ENCODE data around the gene KLC1.
A peak's percentile ranks its signal among the peaks of the same experiment; 100 is the strongest.
"Not testable (repeated sequence)": the region's sequence is repeated elsewhere in the genome, so short reads cannot be mapped to it uniquely, and the experiment has no call there.

Gene KLC1

GRCh38 chr14:103628684-103629502, at the start of gene KLC1:
Gene KLC1, plus strand, starts transcription at chr14:103629211. Its CDS starts 25,354 bp downstream, at chr14:103654565.
- peak; percentile 39 to 64 for DNase-seq

DNA sequence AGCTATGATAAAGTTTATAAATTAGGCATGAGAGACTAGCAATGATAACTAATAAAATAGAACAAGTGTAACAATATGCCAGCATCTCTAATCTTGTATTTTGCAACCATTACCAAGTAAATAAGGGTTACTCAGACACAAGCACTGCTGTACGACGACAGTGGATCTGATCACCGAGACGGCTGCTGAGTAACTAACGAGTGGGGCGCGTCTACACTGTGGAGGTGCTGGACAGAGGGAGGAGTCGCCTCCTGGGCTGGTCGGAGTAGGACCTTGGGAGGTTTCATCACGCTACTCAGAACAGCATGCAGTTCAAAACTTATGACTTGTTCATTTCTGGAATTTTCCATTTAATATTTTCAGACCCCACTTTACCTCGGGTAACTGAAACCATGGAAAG, 47.8 kb upstream of the KLC1 start:
- DNase-seq = no peak

DNA sequence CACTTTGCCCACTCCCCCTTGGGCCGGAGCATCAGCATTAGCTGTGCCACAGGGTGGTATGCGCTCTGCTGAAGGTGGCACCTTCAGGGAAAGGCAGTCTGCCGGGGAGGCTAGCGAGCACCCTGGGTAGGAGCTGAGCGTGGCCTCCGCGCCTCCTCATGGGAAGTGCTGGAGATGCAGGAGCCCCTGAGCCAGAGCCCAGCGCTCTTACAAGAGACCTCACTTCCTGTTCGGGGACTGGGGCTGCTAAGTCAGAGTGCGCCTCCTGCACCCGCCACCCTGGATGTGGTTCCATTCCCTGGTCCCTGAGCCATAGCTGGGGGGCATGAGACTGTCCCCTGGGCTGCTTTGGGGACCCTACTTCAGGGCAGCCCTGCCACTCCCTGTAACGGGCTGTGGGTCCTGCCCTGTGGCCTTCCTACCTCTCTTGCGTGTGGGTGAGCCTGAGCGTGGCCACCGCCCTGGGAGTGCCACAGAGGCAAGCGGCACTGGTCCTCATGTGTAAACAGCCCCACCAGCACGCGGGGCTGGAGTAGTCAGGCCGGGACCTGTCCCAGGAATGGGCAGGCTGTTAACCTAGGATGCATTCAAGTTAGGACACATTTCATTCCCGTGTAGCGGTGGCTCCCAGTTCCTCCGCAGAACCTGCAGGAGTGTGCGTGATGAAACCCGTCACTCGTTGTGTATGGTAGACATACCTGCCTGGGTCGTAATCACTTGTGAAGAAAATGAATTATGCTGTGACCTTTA, 46.9 kb upstream of the KLC1 start:
- DNase-seq = no peak

DNA sequence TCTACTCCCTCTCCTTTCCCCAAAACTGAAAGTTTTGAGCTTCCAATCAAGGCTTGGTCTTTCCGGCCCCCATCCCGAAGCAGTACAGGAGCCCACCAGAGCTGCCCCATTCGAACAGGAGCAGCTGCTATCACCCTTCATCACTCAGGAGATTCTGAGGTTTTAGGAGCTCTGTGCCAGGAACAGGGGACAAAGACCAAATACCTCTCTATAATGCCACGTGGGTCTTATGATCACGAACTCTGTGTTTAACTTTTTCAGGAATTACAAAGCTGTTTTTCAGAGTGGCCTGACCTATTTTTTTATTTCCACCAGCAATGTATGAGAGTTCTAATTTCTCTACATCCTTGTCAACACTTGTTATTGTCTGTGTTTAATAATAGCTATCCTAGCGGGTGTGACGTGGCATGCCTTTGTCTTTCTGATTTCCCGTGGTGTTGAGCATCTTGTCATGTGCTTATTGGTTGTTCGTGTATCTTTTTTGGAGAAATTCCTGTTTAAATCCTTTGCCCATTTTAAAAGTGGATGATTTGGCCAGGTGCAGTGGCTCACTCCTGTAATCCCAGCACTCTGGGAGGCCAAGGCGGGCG, 44.6 kb upstream of the KLC1 start:
- DNase-seq = no peak

DNA sequence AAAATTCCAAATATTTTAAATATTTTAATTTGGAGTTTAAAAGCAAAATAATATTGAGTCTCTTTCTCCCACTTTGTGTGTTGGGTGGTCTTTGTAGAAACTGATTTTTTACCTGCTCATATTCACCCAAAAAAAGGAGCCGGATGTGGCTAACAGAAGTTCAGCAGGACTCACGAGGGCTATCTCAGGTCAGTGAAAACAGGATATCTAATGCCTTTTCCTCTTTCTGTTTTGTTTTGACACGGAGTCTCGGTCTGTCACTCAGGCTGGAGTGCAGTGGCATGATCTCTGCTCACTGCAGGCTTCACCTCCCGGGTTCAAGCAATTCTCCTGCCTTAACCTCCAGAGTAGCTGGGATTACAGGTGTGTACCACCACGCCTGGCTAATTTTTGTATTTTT, 35.4 kb upstream of the KLC1 start:
- no peak for DNase-seq

GRCh38 chr14:103594265-103594664, 34.7 kb upstream of the KLC1 start:
- DNase-seq = peak; percentile 63 to 69

- DNase-seq = peak; percentile 31 to 54
These were observed 31.2 kb upstream of the KLC1 start for GRCh38 chr14:103597623-103598377.

DNA sequence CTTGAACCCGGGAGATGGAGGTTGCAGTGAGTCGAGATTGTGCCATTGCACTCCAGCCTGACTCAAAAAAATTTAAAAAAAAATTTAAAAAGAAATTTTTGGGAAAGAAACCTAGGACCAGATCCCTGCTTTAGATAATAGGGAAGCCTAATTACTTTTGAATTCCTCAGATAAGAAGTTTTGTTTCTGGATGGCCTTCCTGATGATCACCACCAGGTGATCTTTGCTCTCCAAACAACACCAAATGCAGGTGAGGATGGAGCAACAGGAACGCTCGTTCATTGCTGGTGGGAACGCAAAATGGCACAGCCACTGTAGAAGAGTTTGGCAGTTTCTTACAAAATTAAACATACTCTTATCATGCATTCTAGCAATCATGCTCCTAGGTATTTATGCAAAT, 28.5 kb upstream of the KLC1 start:
- no peak for DNase-seq

GRCh38 chr14:103604620-103605019, 24.4 kb upstream of the KLC1 start:
- no peak for DNase-seq

GRCh38 chr14:103606963-103607668, 21.9 kb upstream of the KLC1 start:
- DNase-seq = peak; percentile 77 to 82

- DNase-seq = no peak
These were observed 21.2 kb upstream of the KLC1 start for GRCh38 chr14:103607822-103608221.

GRCh38 chr14:103609081-103609480, 19.9 kb upstream of the KLC1 start:
- not testable (repeated sequence) for DNase-seq

DNA sequence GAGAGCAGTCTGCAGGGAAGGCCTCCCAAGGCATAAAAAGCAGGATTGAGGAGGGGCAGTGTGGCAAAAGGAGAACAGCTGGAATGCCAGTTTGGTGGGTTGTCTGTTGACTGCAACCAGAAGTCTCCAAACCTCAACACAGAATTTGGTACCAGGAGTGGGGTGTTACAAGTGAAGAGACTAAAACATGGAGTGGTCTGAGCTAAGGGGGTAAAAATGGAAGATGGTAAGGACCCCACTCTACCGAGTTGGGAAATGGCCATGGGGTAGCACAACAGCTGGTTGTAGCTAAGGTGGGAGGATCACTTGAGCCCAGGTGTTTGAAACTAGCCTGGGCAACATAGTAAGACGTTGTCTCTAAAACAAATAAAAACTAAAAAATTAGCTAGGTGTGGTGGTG, 17.8 kb upstream of the KLC1 start:
- no peak for DNase-seq

GRCh38 chr14:103613517-103613916, 15.5 kb upstream of the KLC1 start:
- DNase-seq = peak in 1 of 2 experiments; percentile 9

DNA sequence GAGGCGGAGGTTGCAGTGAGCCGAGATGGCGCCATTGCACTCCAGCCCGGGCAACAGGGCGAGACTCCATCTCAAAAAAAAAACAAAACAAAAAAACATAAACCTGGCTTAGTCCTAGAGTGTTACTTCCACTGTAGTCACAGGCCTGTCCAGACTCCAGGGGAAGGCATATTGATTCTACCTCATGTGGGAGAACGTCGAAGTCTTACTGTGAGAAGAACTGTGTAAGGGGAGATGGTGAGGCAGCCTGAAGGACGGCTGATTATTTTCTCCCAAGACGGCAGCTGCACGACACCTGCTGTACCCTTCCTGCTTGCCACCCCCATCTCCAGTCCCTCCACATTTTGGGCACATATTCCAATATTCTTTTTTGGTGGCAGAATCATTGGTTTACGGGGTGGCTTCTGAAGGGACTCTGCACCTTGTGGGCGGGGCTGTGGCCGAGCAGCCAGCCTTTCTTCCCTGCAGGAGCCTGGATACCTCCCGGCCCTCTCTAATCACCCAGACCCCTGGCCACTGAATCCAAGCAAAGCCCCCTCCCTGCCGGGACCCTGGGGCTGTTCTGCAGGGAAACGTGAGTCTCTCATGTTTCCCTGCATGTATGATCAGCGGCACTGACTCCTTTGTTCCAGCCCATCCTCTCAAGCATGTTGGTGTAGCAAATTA, 12.2 kb upstream of the KLC1 start:
- DNase-seq = no peak

- DNase-seq = no peak
These were observed 10.0 kb upstream of the KLC1 start for GRCh38 chr14:103619057-103619456.

DNA sequence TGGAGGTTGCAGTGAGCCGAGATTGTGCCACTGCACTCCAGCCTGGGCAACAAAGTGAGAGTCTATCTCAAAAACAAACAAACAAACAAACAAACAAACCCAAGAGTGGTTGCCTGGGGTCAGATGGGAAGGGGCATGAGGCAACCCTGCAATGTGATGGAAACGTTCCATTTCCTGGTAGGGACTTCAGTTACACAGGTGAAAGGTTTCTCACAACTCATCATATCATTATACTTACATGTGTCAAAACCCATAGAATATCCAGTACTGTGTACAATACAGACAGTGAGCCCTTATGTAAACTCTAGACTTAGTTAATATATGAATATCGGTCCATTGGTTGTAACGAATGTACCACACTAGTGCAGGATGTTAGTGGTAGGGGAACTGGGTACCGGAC, 7.2 kb upstream of the KLC1 start:
- DNase-seq = no peak

GRCh38 chr14:103623308-103623707, 5.7 kb upstream of the KLC1 start:
- no peak for DNase-seq

DNA sequence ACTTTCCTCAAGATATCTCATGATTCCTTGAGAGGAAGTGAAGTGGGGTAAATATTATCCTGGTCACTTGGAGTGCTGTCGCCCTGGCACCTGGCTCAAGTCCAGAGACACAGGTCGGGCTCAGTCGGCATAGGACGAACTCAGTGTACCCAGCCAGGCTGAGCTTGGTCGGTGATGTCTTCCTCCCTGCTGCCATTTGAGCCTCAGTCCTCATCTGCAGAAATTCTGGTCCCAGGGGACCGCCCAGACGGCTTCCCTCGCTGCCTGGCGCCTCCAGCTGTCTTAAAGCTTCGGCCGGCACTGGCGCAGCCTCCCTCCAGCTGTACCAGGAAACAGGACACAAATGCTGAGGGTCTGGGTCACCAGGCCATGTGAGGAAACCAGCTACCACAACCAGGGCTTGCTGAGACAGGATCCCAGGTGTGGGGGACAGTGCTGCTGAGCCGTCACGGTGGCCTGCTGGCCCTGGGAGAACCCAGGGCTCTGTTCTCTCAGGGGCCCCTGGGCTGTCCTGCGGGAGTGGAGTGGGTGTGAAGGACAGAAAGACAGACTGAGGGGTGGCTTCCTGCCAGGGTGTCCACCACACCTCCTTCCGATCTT, 5.0 kb upstream of the KLC1 start:
- peak in 1 of 2 experiments; percentile 40 for DNase-seq

- peak; percentile 21 to 71 for DNase-seq
These were observed 4.2 kb upstream of the KLC1 start for GRCh38 chr14:103624860-103625259.

DNA sequence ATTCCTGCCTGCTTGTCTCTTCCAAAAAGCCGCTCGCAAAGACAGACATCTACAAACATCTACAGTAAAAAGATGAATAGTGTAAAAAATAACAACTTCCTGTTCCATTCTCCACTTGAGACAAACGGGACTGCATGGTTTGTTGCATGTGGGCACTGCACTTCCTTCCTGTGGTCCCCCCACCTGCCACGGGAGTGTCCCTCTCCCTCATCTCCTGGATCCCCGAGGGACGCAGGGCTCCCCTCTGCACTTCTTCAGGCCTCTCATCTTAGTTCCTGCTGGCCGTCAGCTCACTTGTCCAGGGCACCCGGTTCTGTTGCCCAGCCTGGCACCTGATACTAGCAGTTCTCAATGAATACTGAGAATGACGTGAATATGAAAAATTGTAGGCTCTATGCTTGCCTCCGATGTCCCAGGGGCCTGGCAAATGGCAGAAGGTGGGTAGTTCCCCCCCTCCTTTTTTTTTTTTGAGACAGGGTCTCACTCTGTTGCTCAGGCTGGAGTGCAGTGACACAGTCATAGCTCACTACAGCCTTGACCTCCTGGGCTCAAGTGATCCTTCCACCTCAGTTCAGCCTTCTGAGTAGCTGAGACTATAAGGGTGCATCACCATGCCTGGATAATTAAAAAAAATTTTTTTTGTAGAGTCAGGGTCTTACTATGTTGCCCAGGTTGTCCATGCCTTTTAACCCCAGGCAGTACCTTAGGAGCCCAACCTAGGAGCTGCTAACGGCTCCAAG, 3.5 kb upstream of the KLC1 start:
- DNase-seq = peak; percentile 6 to 22
